HG03565 (cell line): ENCODE results near the gene CES5A.
"Not testable (repeated sequence)": the region's sequence is repeated elsewhere in the genome, so short reads cannot be mapped to it uniquely, and the experiment has no call there.

Experiments
- ATAC-seq: cut with Tn5 transposase; IDR thresholded peaks from one replicate; pipeline ENCODE4 v1.9.1; 2021; ENCODE audit warnings: mild to moderate bottlenecking, moderate library complexity; ENCODE audit not compliant: unreplicated experiment

CES5A gene

GRCh38 chr16:55803681-55804080 is 71.5 kb downstream of the CES5A start:
- not testable (repeated sequence) for ATAC-seq
